GM13977 (cell line): ENCODE data around the gene MTPN.

Experiments
- DNase-seq: peaks from one replicate; pipeline ENCODE4 v3.0.0; 2012; ENCODE audit warnings: low spot score
- in situ Hi-C: fragments of 300-500 bp; cut with MboI; formaldehyde crosslinking; loops from one replicate; pipeline ENCODE4 v1.12.0; 2022; ENCODE audit warnings: low sequenced_read_pairs, low pct_unique_long_range_greater_than_20kb, mixed read lengths, inconsistent platforms; ENCODE audit not compliant: unreplicated experiment
- TF ChIP-seq, protein P1 (sequence below): IDR thresholded peaks from 2 replicates; pipeline ENCODE4 v1.5.1; 2012; ENCODE audit warnings: mild to moderate bottlenecking, control low read depth; ENCODE audit not compliant: insufficient read depth; ENCODE audit errors: extremely low read depth, missing control alignments

Gene MTPN

DNA sequence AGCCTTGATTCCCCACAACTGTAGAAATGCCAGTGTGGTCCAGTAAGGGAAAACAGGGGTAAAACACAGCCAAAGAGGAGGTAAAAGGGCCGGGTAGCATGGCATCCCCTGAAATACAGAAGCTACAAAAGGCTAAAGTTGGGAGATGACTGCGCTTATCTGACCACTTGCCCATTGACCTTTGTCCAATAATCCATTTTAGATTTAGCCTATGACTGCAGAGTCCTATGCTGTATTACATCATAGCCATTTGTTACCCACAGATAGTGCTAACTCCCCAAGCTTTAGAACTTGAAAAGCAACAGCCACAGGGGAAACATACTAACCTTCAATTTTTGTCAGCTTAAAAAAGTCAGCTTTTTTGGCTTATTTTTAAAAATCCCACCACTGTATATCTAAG is 26.2 kb downstream of the MTPN start:
- in situ Hi-C loops = no loop called here
- TF ChIP-seq, protein P1, sequence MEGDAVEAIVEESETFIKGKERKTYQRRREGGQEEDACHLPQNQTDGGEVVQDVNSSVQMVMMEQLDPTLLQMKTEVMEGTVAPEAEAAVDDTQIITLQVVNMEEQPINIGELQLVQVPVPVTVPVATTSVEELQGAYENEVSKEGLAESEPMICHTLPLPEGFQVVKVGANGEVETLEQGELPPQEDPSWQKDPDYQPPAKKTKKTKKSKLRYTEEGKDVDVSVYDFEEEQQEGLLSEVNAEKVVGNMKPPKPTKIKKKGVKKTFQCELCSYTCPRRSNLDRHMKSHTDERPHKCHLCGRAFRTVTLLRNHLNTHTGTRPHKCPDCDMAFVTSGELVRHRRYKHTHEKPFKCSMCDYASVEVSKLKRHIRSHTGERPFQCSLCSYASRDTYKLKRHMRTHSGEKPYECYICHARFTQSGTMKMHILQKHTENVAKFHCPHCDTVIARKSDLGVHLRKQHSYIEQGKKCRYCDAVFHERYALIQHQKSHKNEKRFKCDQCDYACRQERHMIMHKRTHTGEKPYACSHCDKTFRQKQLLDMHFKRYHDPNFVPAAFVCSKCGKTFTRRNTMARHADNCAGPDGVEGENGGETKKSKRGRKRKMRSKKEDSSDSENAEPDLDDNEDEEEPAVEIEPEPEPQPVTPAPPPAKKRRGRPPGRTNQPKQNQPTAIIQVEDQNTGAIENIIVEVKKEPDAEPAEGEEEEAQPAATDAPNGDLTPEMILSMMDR = no peak
- DNase-seq = no peak

DNA sequence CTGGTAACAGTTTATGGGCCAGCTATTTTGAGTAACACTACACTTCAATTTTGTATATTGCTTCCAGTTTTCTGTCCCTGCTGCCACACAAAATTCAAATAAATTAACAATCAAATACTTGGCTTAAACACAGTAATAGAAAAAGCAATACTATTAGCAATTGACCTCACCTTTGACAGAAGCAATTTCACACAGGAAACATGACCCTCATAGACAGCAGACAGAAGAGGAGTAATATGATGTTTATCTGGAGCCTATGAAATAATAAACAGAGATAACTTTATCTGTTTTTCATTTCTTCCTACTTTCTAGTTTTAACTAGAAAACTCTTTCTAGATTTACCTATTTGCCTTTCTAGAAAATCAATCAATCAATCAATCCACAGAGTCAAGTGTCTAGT is 26.7 kb downstream of the MTPN start:
- in situ Hi-C loops = no loop called here
- DNase-seq = no peak
- TF ChIP-seq, protein P1 = no peak

DNA sequence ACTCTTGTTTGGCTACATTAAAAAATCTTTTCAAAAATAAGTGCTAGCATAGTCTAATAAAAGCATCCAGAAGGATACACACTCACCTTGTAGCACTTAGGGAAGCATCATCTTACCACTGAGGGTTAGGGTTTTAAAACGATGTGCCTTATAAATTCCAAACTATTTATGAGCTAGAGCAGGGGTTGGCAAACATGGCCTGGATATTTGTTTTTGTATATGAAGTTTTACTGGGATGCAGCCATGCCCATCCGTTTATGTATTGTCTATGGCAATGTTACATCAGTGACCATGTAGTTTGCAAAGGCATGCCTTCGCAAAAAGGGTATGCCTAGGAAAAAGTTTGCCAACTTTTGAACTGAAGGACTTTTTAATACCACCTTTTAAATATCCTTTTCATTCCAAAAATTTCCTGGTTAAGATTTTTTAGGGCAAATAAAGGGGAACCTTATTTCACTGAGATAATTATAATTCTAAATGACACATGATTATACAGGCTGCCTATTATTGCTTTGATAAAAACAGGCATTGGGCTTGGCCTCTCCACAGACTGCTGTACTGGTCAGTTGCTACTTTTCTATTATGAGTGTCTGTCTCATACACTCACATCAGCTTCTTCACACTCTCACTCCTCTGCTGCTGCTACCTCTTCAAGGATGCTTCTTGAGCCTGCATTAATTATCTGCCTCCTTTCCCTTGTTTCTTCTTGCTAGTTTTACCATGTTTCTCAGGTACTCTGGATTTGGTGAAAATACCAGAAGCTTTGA is 30.7 kb downstream of the MTPN start:
- TF ChIP-seq, protein P1 = no peak
- no peak for DNase-seq
- in situ Hi-C loops = no loop called here

DNA sequence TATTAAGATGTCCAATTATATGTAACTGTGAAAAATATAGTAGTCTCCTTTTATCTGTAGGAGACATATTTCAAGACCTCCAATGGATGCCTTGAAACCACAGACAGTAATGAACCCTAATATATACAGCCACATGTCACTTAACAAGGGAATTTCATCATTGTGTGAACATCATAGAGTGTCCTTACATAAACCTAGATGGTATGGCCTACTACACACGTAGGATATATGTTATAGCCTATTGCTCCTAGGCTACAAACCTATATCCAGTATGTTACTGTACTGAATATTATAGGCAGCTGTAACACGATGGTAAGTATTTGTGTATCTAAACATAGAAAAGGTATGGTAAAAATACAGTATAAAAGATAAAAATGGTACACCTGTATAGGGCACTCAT is 32.4 kb downstream of the MTPN start:
- DNase-seq = no peak
- in situ Hi-C loops = no loop called here
- TF ChIP-seq, protein P1 = no peak

DNA sequence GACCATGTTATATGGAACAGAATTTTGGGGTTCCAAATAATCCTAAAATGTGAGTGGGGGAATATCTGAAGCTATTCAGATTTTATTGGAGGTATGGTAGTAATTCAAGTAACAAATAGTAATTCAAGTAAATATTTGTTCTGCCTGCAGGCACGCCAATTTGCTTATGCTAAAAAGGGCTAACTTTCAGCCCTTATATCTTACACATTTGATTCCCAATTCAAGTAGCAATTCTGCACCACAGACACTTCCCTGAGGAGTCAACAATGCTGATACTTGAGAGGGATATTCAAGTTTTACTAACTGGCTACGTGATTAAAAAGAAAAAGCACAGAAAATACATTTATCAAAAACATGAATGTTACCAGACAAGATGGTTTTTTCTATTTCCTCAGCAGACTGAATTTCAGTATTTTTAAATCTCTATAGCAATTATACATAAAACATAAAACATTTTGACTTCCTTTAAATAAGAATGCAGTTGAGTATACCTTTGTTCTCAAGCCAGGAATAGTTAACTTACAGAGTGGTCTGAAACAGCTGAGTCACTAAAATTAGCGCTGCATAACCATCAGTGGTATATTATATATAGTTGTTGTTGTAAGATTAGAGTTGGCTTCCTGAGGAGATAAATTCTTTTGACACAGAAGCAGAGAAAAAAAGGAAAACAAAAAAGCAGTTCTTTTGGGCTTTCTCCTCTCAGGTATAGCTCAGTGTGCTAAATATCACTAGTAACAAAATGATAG is 33.9 kb downstream of the MTPN start:
- TF ChIP-seq, protein P1 = no peak
- DNase-seq = no peak
- in situ Hi-C loops = no loop called here

DNA sequence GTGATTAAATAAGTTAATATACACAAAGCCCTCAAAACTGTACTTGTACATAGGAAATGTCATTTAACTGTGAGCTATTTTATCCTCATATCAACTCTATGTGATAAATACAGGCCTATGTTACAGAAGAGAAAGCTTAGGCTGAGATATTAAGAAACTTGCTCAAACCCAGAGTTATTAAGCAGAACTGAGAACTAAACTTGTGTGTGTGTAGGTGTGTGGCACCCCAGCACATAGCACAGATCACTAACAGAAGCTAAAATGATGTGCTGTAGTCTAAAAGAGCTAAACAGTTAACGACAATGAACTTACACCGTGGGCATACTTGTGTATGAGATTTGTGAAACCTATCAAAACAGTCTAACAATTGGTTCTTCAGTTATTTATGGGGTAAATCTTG is 34.5 kb downstream of the MTPN start:
- TF ChIP-seq, protein P1 = no peak
- DNase-seq = peak; percentile 47
- in situ Hi-C loops = no loop called here
